Measurements from ENCODE around the gene PALMD.

Gene PALMD

GRCh38 chr1:99723251-99723650 is 77.3 kb downstream of the PALMD start:
- Histone ChIP-seq H3K4me3 (ENCODE audit: low read length, poor library complexity, severe bottlenecking) (no peak overlapping the region), H3K27me3 (ENCODE audit: insufficient read depth, low read length, poor library complexity, severe bottlenecking) (no peaks in the 10 kb centered on the region), H3K4me1 (ENCODE audit: insufficient read depth, low read length, poor library complexity, severe bottlenecking) (peaks cover 4% of the 10 kb centered on the region), H3K9me2 (replicated peaks; ENCODE audit: low read depth, low read length) (no peaks in the 10 kb centered on the region), H3K4me2 (ENCODE audit: low read depth, low read length, poor library complexity, severe bottlenecking) (no peak overlapping the region), H3F3A (ENCODE audit: low read depth) (no peaks in the 10 kb centered on the region), H4K20me1 (ENCODE audit: insufficient read depth, low read length, poor library complexity, severe bottlenecking) (no peaks in the 10 kb centered on the region), H3K79me2 (ENCODE audit: insufficient read depth, low read length) (no peaks in the 10 kb centered on the region), H3K36me3 (ENCODE audit: insufficient read depth, low read length) (no peaks in the 10 kb centered on the region), H2AFZ (ENCODE audit: low read length) (no peak overlapping the region), H3K9me3 (ENCODE audit: insufficient read depth, low read depth, low read length) (no peaks in the 10 kb centered on the region), H3K9ac (ENCODE audit: low read depth, low read length, poor library complexity, severe bottlenecking) (no peak overlapping the region)
- TF ChIP-seq EZH2phosphoT487 (IDR thresholded peaks at IDR 0.05; ENCODE audit: borderline replicate concordance) (no peak), CTCF (conservative IDR thresholded peaks at IDR 0.05; ENCODE audit: low read length) (no peak)

- no peak for TF ChIP-seq EZH2phosphoT487 (IDR thresholded peaks at IDR 0.05; ENCODE audit: borderline replicate concordance)
- no peak for TF ChIP-seq CTCF (conservative IDR thresholded peaks at IDR 0.05; ENCODE audit: low read length)
- Histone ChIP-seq H3K9ac (ENCODE audit: low read depth, low read length, poor library complexity, severe bottlenecking) (no peak overlapping the region), H3K4me2 (ENCODE audit: low read depth, low read length, poor library complexity, severe bottlenecking) (no peak overlapping the region), H4K20me1 (ENCODE audit: insufficient read depth, low read length, poor library complexity, severe bottlenecking) (no peaks in the 10 kb centered on the region), H3K79me2 (ENCODE audit: insufficient read depth, low read length) (no peaks in the 10 kb centered on the region), H3K9me3 (ENCODE audit: insufficient read depth, low read depth, low read length) (no peaks in the 10 kb centered on the region), H3K4me1 (ENCODE audit: insufficient read depth, low read length, poor library complexity, severe bottlenecking) (peaks cover 4% of the 10 kb centered on the region), H3K9me2 (replicated peaks; ENCODE audit: low read depth, low read length) (no peaks in the 10 kb centered on the region), H3K36me3 (ENCODE audit: insufficient read depth, low read length) (no peaks in the 10 kb centered on the region), H2AFZ (ENCODE audit: low read length) (no peak overlapping the region), H3K27me3 (ENCODE audit: insufficient read depth, low read length, poor library complexity, severe bottlenecking) (no peaks in the 10 kb centered on the region), H3F3A (ENCODE audit: low read depth) (no peaks in the 10 kb centered on the region), H3K4me3 (ENCODE audit: low read length, poor library complexity, severe bottlenecking) (no peak overlapping the region)
These were observed 80.1 kb downstream of the PALMD start for GRCh38 chr1:99725996-99726395.

GRCh38 chr1:99726407-99726806 is 80.5 kb downstream of the PALMD start:
- no peak overlapping the region for H3K4me2 ChIP-seq (ENCODE audit: low read depth, low read length, poor library complexity, severe bottlenecking)
- H3K9ac ChIP-seq (ENCODE audit: low read depth, low read length, poor library complexity, severe bottlenecking): no peak overlapping the region
- H3K4me1 ChIP-seq (ENCODE audit: insufficient read depth, low read length, poor library complexity, severe bottlenecking): peaks cover 4% of the 10 kb centered on the region
- TF ChIP-seq EZH2phosphoT487 (IDR thresholded peaks at IDR 0.05; ENCODE audit: borderline replicate concordance) (no peak), CTCF (conservative IDR thresholded peaks at IDR 0.05; ENCODE audit: low read length) (no peak)
- H3K4me3 ChIP-seq (ENCODE audit: low read length, poor library complexity, severe bottlenecking): no peak overlapping the region
- H3K9me3 ChIP-seq (ENCODE audit: insufficient read depth, low read depth, low read length): no peaks in the 10 kb centered on the region
- no peaks in the 10 kb centered on the region for H3K9me2 ChIP-seq (replicated peaks; ENCODE audit: low read depth, low read length)
- no peaks in the 10 kb centered on the region for H4K20me1 ChIP-seq (ENCODE audit: insufficient read depth, low read length, poor library complexity, severe bottlenecking)
- H2AFZ ChIP-seq (ENCODE audit: low read length): no peak overlapping the region
- no peaks in the 10 kb centered on the region for H3F3A ChIP-seq (ENCODE audit: low read depth)
- H3K79me2 ChIP-seq (ENCODE audit: insufficient read depth, low read length): no peaks in the 10 kb centered on the region
- H3K27me3 ChIP-seq (ENCODE audit: insufficient read depth, low read length, poor library complexity, severe bottlenecking): no peaks in the 10 kb centered on the region
- H3K36me3 ChIP-seq (ENCODE audit: insufficient read depth, low read length): no peaks in the 10 kb centered on the region
